Measurements from ENCODE around the gene ADGRE2.

- TF ChIP-seq CTCF (conservative IDR thresholded peaks at IDR 0.05; ENCODE audit: low read depth in 2 of 2) (no peak), POLR2AphosphoS5 (IDR thresholded peaks at IDR 0.05; ENCODE audit: low read depth) (no peak), EZH2phosphoT487 (IDR thresholded peaks at IDR 0.05; ENCODE audit: unreplicated experiment) (no peak), ETS1 (IDR thresholded peaks at IDR 0.05) (no peak), EZH2 (IDR thresholded peaks at IDR 0.05; ENCODE audit: low read depth, unreplicated experiment) (no peak), ZNF331 (CRISPR knock-in tag; IDR thresholded peaks at IDR 0.05; ENCODE audit: low read depth) (no peak), CREB1 (CRISPR knock-in tag; IDR thresholded peaks at IDR 0.05; ENCODE audit: low read depth) (no peak), REST (IDR thresholded peaks at IDR 0.05; ENCODE audit: unreplicated experiment) (no peak), STAT1 (IDR thresholded peaks at IDR 0.05; ENCODE audit: unreplicated experiment) (no peak), JUNB (IDR thresholded peaks at IDR 0.05; ENCODE audit: unreplicated experiment) (no peak), ZNF114 (CRISPR knock-in tag; IDR thresholded peaks at IDR 0.05) (no peak)
Observed at GRCh38 chr19:14809272-14810057, 31.1 kb upstream of the ADGRE2 start.

All from GM23338 (cell line).